DMS153 (cell line): ENCODE measurements around the gene WASHC4.

Experiments used
- DNase-seq: peaks from one replicate; lab custom pipeline; 2025; lab: John Stamatoyannopoulos, UW

The WASHC4 gene

GRCh38 chr12:105206686-105207374 is 99.3 kb downstream of the WASHC4 start:
- no peak for DNase-seq

GRCh38 chr12:105209091-105209490 is 101.6 kb downstream of the WASHC4 start:
- DNase-seq = no peak

- DNase-seq = no peak
These were observed 104.9 kb downstream of the WASHC4 start for GRCh38 chr12:105212438-105212837.

- DNase-seq = no peak
These were observed 106.6 kb downstream of the WASHC4 start for GRCh38 chr12:105214148-105214547.

GRCh38 chr12:105214670-105215375 is 107.3 kb downstream of the WASHC4 start:
- peak; percentile 64 for DNase-seq

- no peak for DNase-seq
These were observed 110.9 kb downstream of the WASHC4 start for GRCh38 chr12:105218434-105218833.
